NB4 (cell line): ENCODE measurements around the gene ACSM2B.
"Not testable (repeated sequence)": the region's sequence is repeated elsewhere in the genome, so short reads cannot be mapped to it uniquely, and the experiment has no call there.

ENCODE experiments used
- MYC ChIP-seq: IDR thresholded peaks from 2 replicates; pipeline ENCODE4 v1.6.1; 2011; ENCODE audit warnings: low read depth, low read length
- TF ChIP-seq, protein P1 (sequence below): IDR thresholded peaks from one replicate; pipeline ENCODE4 v1.5.1; 2012; ENCODE audit warnings: low read depth, low read length

DNA sequence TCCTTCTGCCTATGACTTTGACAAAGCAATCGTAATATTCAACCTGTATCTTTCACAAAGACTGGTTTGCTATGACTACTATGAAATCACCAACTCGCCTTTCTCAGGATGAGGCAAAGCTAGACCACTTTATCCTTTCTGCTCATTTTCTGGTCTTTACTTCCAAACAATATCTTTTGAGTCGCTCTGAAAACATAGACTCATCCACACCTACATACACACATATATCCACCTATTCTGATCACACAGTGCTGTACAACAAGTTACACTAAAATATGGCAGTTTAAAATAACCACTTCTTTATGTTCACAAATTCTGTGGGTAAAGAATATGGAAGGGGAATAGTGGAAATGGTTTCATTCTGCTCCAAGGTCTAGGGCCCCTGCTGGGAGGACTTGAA, 85.2 kb downstream of the ACSM2B start:
- TF ChIP-seq, protein P1, sequence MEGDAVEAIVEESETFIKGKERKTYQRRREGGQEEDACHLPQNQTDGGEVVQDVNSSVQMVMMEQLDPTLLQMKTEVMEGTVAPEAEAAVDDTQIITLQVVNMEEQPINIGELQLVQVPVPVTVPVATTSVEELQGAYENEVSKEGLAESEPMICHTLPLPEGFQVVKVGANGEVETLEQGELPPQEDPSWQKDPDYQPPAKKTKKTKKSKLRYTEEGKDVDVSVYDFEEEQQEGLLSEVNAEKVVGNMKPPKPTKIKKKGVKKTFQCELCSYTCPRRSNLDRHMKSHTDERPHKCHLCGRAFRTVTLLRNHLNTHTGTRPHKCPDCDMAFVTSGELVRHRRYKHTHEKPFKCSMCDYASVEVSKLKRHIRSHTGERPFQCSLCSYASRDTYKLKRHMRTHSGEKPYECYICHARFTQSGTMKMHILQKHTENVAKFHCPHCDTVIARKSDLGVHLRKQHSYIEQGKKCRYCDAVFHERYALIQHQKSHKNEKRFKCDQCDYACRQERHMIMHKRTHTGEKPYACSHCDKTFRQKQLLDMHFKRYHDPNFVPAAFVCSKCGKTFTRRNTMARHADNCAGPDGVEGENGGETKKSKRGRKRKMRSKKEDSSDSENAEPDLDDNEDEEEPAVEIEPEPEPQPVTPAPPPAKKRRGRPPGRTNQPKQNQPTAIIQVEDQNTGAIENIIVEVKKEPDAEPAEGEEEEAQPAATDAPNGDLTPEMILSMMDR = not testable (repeated sequence)
- not testable (repeated sequence) for TF ChIP-seq MYC
